H1 (cell line): ENCODE data around the gene CS. TPM values are rescaled to one million over a fixed set of nuclear protein-coding genes. Genes with fewer than 3 reads are reported as not detected.
A peak's percentile ranks its signal among the peaks of the same experiment; 100 is the strongest.
"Not testable (repeated sequence)": the region's sequence is repeated elsewhere in the genome, so short reads cannot be mapped to it uniquely, and the experiment has no call there.

ENCODE experiments used
- CTCF ChIA-PET: fragments of 300-600 bp; sonication (Branson Sonifier 250); formaldehyde crosslinking; loops from one replicate; lab custom pipeline; 2021; ENCODE audit not compliant: partially characterized antibody; lab: Charles Lee
- POLR2A ChIA-PET: fragments of 300-600 bp; sonication (Branson Sonifier 250); formaldehyde crosslinking; loops from one replicate; lab custom pipeline; 2021; ENCODE audit warnings: inconsistent platforms; ENCODE audit not compliant: partially characterized antibody; lab: Charles Lee
- DNase-seq, 2 experiments: peaks; one replicate each; pipeline versions ENCODE4 v3.0.0 to v3.0.0-alpha.2; 2010 to 2022; ENCODE audit warnings: low spot score in 2 of 2, low read depth in 1 of 2, mixed read lengths in 1 of 2
- FAIRE-seq: peaks from 2 replicates; lab custom pipeline; 2011; peaks lifted over from hg19 to GRCh38; lab: Jason Lieb, UNC
- H2AFZ ChIP-seq: 2 replicates; pipeline ENCODE4 v1.8.1; 2012; ENCODE audit warnings: low read length, inconsistent platforms
- H2AK5ac ChIP-seq: 2 replicates; pipeline ENCODE4 v1.6.1; 2013; ENCODE audit warnings: low read depth, low read length
- H2BK120ac ChIP-seq: replicated peaks from 2 replicates; pipeline ENCODE3; 2013; ENCODE audit warnings: low read depth, low read length, inconsistent platforms
- H2BK12ac ChIP-seq: 2 replicates; pipeline ENCODE4 v1.6.1; 2013; ENCODE audit warnings: low read depth, low read length
- H2BK15ac ChIP-seq: 2 replicates; pipeline ENCODE4 v1.6.1; 2013; ENCODE audit warnings: low read length
- H2BK20ac ChIP-seq: 2 replicates; pipeline ENCODE4 v1.6.1; 2013; ENCODE audit warnings: low read length
- H2BK5ac ChIP-seq: 2 replicates; pipeline ENCODE4 v1.6.1; 2013; ENCODE audit warnings: low read depth, low read length
- H3K14ac ChIP-seq: 2 replicates; pipeline ENCODE4 v1.6.1; 2013; ENCODE audit warnings: inconsistent platforms; ENCODE audit not compliant: insufficient read length
- H3K18ac ChIP-seq: 2 replicates; pipeline ENCODE4 v1.6.1; 2013; ENCODE audit warnings: low read length; ENCODE audit errors: extremely low read depth
- H3K23ac ChIP-seq: 2 replicates; pipeline ENCODE4 v1.6.1; 2013; ENCODE audit warnings: inconsistent platforms; ENCODE audit not compliant: insufficient read length
- H3K23me2 ChIP-seq: 2 replicates; pipeline ENCODE4 v1.6.1; 2013; ENCODE audit warnings: low read depth, low read length
- H3K27ac ChIP-seq: 2 replicates; pipeline ENCODE4 v1.6.1; 2011; ENCODE audit warnings: low read depth, low read length, inconsistent platforms
- H3K27me3 ChIP-seq, 4 experiments: replicated peaks in 1 of 4; 1 replicate in 1 of 4; 2 replicates in 3 of 4; pipeline versions ENCODE4 v1.6.1 to v1.8.1; 2011 to 2013; ENCODE audit warnings: low read length in 3 of 4, mild to moderate bottlenecking in 3 of 4, inconsistent platforms in 2 of 4, mixed read lengths in 2 of 4, moderate library complexity in 1 of 4; ENCODE audit not compliant: control insufficient read depth in 3 of 4, insufficient read depth in 3 of 4; ENCODE audit errors: extremely low read depth in 1 of 4
- H3K36me3 ChIP-seq, 4 experiments: 2 replicates each; pipeline versions ENCODE4 v1.6.1 to v1.8.1; 2011 to 2013; ENCODE audit warnings: mild to moderate bottlenecking in 4 of 4, low read length in 3 of 4, moderate library complexity in 2 of 4, control low read depth in 1 of 4, inconsistent platforms in 1 of 4; ENCODE audit not compliant: insufficient read depth in 4 of 4, control insufficient read depth in 2 of 4
- H3K4ac ChIP-seq: replicated peaks from 2 replicates; pipeline ENCODE3; 2013; ENCODE audit warnings: low read length, low read depth, mixed read lengths, inconsistent platforms; ENCODE audit not compliant: insufficient read length
- H3K4me1 ChIP-seq, 4 experiments: replicated peaks in 1 of 4; 1 replicate in 1 of 4; 2 replicates in 3 of 4; pipeline versions ENCODE4 v1.6.1 to v1.8.1; 2011 to 2013; ENCODE audit warnings: low read length in 3 of 4, inconsistent platforms in 2 of 4, mixed read lengths in 1 of 4; ENCODE audit not compliant: insufficient read depth in 4 of 4, control insufficient read depth in 3 of 4
- H3K4me2 ChIP-seq, 2 experiments: 2 replicates each; pipeline versions ENCODE4 v1.6.1 to v1.8.1; 2011 to 2013; ENCODE audit warnings: low read depth in 2 of 2, low read length in 2 of 2, control low read depth in 1 of 2, inconsistent platforms in 1 of 2, mild to moderate bottlenecking in 1 of 2; ENCODE audit not compliant: insufficient read depth in 1 of 2
- H3K4me3 ChIP-seq, 4 experiments: fragments of 200-600, 300-600 bp in 1 of 4; sonication (generic), shearing (Covaris generic), sonication (Bioruptor Twin) in 1 of 4; 2 replicates each; pipeline versions ENCODE4 v1.5.1 to v1.8.1; 2011 to 2016; ENCODE audit warnings: low read length in 4 of 4, low read depth in 3 of 4, control low read depth in 2 of 4, inconsistent platforms in 2 of 4, mild to moderate bottlenecking in 2 of 4, mixed read lengths in 1 of 4, moderate library complexity in 1 of 4; ENCODE audit not compliant: insufficient read depth in 2 of 4; ENCODE audit errors: extremely low read depth in 1 of 4
- H3K56ac ChIP-seq: replicated peaks from 2 replicates; pipeline ENCODE3; 2013; ENCODE audit warnings: low read depth, mild to moderate bottlenecking, mixed read lengths, low read length, inconsistent platforms; ENCODE audit not compliant: insufficient read length
- H3K79me1 ChIP-seq: 2 replicates; pipeline ENCODE4 v1.6.1; 2013; ENCODE audit warnings: low read depth, low read length, control low read depth
- H3K79me2 ChIP-seq, 2 experiments: 2 replicates each; pipeline versions ENCODE4 v1.6.1 to v1.8.1; 2012 to 2013; ENCODE audit warnings: low read length in 2 of 2, mild to moderate bottlenecking in 2 of 2, inconsistent platforms in 1 of 2; ENCODE audit not compliant: insufficient read depth in 2 of 2, control insufficient read depth in 1 of 2
- H3K9ac ChIP-seq, 4 experiments: replicated peaks in 1 of 4; 1 replicate in 1 of 4; 2 replicates in 3 of 4; pipeline versions ENCODE4 v1.6.1 to v1.8.1; 2011 to 2013; ENCODE audit warnings: low read depth in 3 of 4, low read length in 3 of 4, control low read depth in 2 of 4, mild to moderate bottlenecking in 2 of 4, moderate library complexity in 2 of 4, inconsistent platforms in 1 of 4; ENCODE audit errors: extremely low read depth in 1 of 4
- H3K9me3 ChIP-seq, 2 experiments: 2 replicates each; pipeline versions ENCODE4 v1.6.1 to v1.8.1; 2012 to 2013; ENCODE audit warnings: mild to moderate bottlenecking in 2 of 2, moderate library complexity in 2 of 2, control low read depth in 1 of 2, inconsistent platforms in 1 of 2, low read depth in 1 of 2, low read length in 1 of 2, mixed read lengths in 1 of 2; ENCODE audit not compliant: insufficient read depth in 2 of 2
- H4K20me1 ChIP-seq, 2 experiments: replicated peaks in 1 of 2; 2 replicates each; pipeline versions ENCODE3 to v1.8.1; 2011 to 2013; ENCODE audit warnings: inconsistent platforms in 2 of 2, low read length in 2 of 2, mild to moderate bottlenecking in 1 of 2; ENCODE audit not compliant: insufficient read depth in 2 of 2, control insufficient read depth in 1 of 2
- H4K5ac ChIP-seq: 2 replicates; pipeline ENCODE4 v1.6.1; 2013; ENCODE audit warnings: low read length, low read depth, mixed read lengths, inconsistent platforms; ENCODE audit not compliant: insufficient read length
- H4K8ac ChIP-seq: 2 replicates; pipeline ENCODE4 v1.8.0; 2013; ENCODE audit warnings: mild to moderate bottlenecking, moderate library complexity, low read length, inconsistent platforms; ENCODE audit not compliant: insufficient read depth; ENCODE audit errors: extremely low read depth
- H4K91ac ChIP-seq: replicated peaks from 2 replicates; pipeline ENCODE3; 2013; ENCODE audit warnings: low read length, mixed read lengths, inconsistent platforms; ENCODE audit not compliant: insufficient read length
- CTCF ChIP-seq, 3 experiments: IDR thresholded peaks; 1 replicate in 2 of 3; 2 replicates in 1 of 3; pipeline versions ENCODE4 v1.5.1 to v1.6.1; 2011; ENCODE audit warnings: low read length in 3 of 3, mild to moderate bottlenecking in 3 of 3, inconsistent platforms in 2 of 3, low read depth in 1 of 3, moderate library complexity in 1 of 3; ENCODE audit not compliant: insufficient read depth in 1 of 3; ENCODE audit errors: control extremely low read depth in 1 of 3
- WGBS, 2 experiments: shearing (Covaris generic) in 1 of 2; methylation state at CpG; one replicate each; pipeline versions ENCODE4 v1.1.6 to v1.1.7; 2013 to 2015; ENCODE audit warnings: low lambda C conversion rate in 2 of 2, mixed read lengths in 2 of 2, inconsistent platforms in 1 of 2, low coverage in 1 of 2, missing lambda C conversion rate in 1 of 2; ENCODE audit not compliant: insufficient replicate concordance in 2 of 2, insufficient coverage in 1 of 2, insufficient read length in 1 of 2; ENCODE audit errors: extremely low coverage in 1 of 2, missing lambda C conversion rate in 1 of 2; 5-methylcytosine and 5-hydroxymethylcytosine counted together
- polyA plus RNA-seq, 7 experiments: library from polyadenylated mRNA; depleted of rRNA in 3 of 7; stranded (reverse) in 5 of 7; unstranded in 2 of 7; fragments of >200 nt in 5 of 7; fragments of 200-250 nt in 2 of 7; gene quantifications; 1 replicate in 5 of 7; 2 replicates in 1 of 7; 4 replicates in 1 of 7; pipeline versions ENCODE4 v1.2.1 to v1.2.3, GENCODE V29; 2011 to 2013; ENCODE audit warnings: missing spikeins in 2 of 7, mixed read lengths in 2 of 7
- total RNA-seq: library from RNA; stranded (reverse); fragmentation: NEBNext Ultra II Directional; extraction: Animal tissue kit (Norgen Biotek cat#: 25700); gene quantifications from 2 replicates; pipeline ENCODE4 v1.2.1, GENCODE V29; 2021

The CS gene
- total and polyA plus RNA-seq, 2 of the 8 experiments (the other 6 are each of a cell fraction or from before 2014, with no cell fraction given), result 96.6 to 238 TPM

DNA sequence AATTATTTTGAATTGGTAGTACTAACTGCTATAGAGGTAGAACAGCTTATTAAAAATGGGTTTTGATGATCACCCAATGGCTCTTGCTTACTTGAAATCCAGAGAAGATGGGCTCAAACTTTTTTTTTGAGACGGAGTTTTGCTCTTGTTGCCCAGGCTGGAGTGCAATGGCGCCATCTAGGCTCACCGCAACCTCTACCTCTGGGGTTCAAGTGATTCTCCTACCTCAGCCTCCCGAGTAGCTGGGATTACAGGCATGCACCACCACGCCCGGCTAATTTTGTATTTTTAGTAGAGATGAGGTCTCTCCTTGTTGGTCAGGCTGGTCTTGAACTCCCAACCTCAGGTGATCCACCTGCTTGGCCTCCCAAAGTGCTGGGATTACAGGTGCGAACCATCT lies 37.2 kb downstream of the CS start:
- H2AK5ac ChIP-seq, FAIRE-seq, H2BK12ac ChIP-seq, H4K5ac ChIP-seq, H3K18ac ChIP-seq, H3K4me2 ChIP-seq, H2BK20ac ChIP-seq, H3K36me3 ChIP-seq, H3K9ac ChIP-seq, H3K23ac ChIP-seq, H3K4me3 ChIP-seq, H3K27me3 ChIP-seq, H2BK120ac ChIP-seq, H3K4ac ChIP-seq, H3K9me3 ChIP-seq, H4K91ac ChIP-seq, H3K14ac ChIP-seq, H2BK15ac ChIP-seq, H3K79me2 ChIP-seq, DNase-seq, H4K8ac ChIP-seq, H2AFZ ChIP-seq, H4K20me1 ChIP-seq, H3K56ac ChIP-seq, H3K27ac ChIP-seq, H3K79me1 ChIP-seq, H2BK5ac ChIP-seq: not testable (repeated sequence)
- peak in 1 of 3 experiments; percentile 24; a peak in 1 of 4 replicates for TF ChIP-seq CTCF (IDR thresholded peaks at IDR 0.05; ENCODE audit: control extremely low read depth in 1 of 3, insufficient read depth in 1 of 3, low read depth in 1 of 3, low read length in 3 of 3)
- POLR2A ChIA-PET, result interaction anchor here (0.8 to 1.9 kb wide), 5 partner anchors 32 to 78 kb away, joined by 3 to 6 read pairs (median 4); partner anchors contain the start of genes CS and RNF41
- Histone ChIP-seq H3K4me1 (peaks cover 0 to 13% (median 5%) of the 10 kb centered on the region in 4 experiments; a peak in 5 of 7 replicates), H3K23me2 (peaks cover 10% of the 10 kb centered on the region; the same call in 1 of the 2 replicates)
- 82% methylated on average over 7 of the region's 7 CpGs; no CpG with 5 or more reads in 1 of the 2 experiments for WGBS, 2 experiments
- CTCF ChIA-PET, result interaction anchor here (0.6 to 1.5 kb wide), 12 partner anchors 9 to 1504 kb away, joined by 3 to 7 read pairs (median 4); partner anchors contain the start of gene CYP27B1
